SK-N-SH (cell line): ENCODE data around the gene G3BP2. TPM values are rescaled to one million over a fixed set of nuclear protein-coding genes. Genes with fewer than 3 reads are reported as not detected.

Source experiments
- CTCF ChIA-PET: fragments of 300-600, 350-600 bp; formaldehyde crosslinking; extraction: SDS; loops from one replicate; lab custom pipeline; 2021; lab: Yijun Ruan, JAX
- POLR2A ChIA-PET: fragments of 350-600 bp; sonication (Branson Sonifier 250); formaldehyde crosslinking; extraction: SDS; loops from one replicate; lab custom pipeline; 2020; ENCODE audit warnings: antibody characterized with exemption, inconsistent platforms; lab: Yijun Ruan, JAX
- DNase-seq: peaks from one replicate; pipeline ENCODE4 v3.0.0; 2012
- H2AFZ ChIP-seq: fragments of 200-600 bp; sonication (generic); 2 replicates; pipeline ENCODE4 v1.8.1; 2016; ENCODE audit warnings: antibody characterized with exemption, mild to moderate bottlenecking, low read depth
- H3F3A ChIP-seq: fragments of 200-600 bp; sonication (generic); replicated peaks from 2 replicates; pipeline ENCODE3; 2016; ENCODE audit warnings: antibody characterized with exemption, mild to moderate bottlenecking; ENCODE audit not compliant: insufficient read depth
- H3K27ac ChIP-seq, 2 experiments: fragments of 200-500 bp in 1 of 2; fragments of 200-600 bp in 1 of 2; sonication (Bioruptor generic) in 1 of 2; sonication (generic), shearing (Covaris generic) in 1 of 2; 2 replicates each; pipeline versions ENCODE4 v1.5.1 to v1.6.1; 2014 to 2016; ENCODE audit warnings: low read depth in 2 of 2, inconsistent platforms in 1 of 2, low read length in 1 of 2, mild to moderate bottlenecking in 1 of 2, mixed read lengths in 1 of 2
- H3K27me3 ChIP-seq: fragments of 200-600 bp; sonication (generic), shearing (Covaris generic); 2 replicates; pipeline ENCODE4 v1.6.1; 2016; ENCODE audit warnings: mixed run types; ENCODE audit not compliant: insufficient read depth
- H3K36me3 ChIP-seq, 2 experiments: fragments of 200-500 bp in 1 of 2; fragments of 200-600 bp in 1 of 2; sonication (Bioruptor generic) in 1 of 2; sonication (generic) in 1 of 2; replicated peaks in 1 of 2; 2 replicates each; pipeline versions ENCODE3 to v1.5.1; 2014 to 2016; ENCODE audit warnings: low read length in 1 of 2, mild to moderate bottlenecking in 1 of 2; ENCODE audit not compliant: insufficient read depth in 2 of 2, control insufficient read depth in 1 of 2
- H3K4me1 ChIP-seq, 2 experiments: fragments of 200-500 bp in 1 of 2; fragments of 200-600 bp in 1 of 2; sonication (Bioruptor generic) in 1 of 2; sonication (generic), shearing (Covaris generic) in 1 of 2; 2 replicates each; pipeline versions ENCODE4 v1.5.1 to v1.6.1; 2014 to 2016; ENCODE audit warnings: low read depth in 1 of 2, low read length in 1 of 2, mixed run types in 1 of 2; ENCODE audit not compliant: insufficient read depth in 2 of 2, control insufficient read depth in 1 of 2
- H3K4me2 ChIP-seq: fragments of 200-600 bp; sonication (generic), shearing (Covaris generic); 2 replicates; pipeline ENCODE4 v1.6.1; 2017; ENCODE audit warnings: mixed run types
- H3K4me3 ChIP-seq, 2 experiments: fragments of 200-500 bp in 1 of 2; fragments of 200-600 bp in 1 of 2; sonication (Bioruptor generic) in 1 of 2; sonication (generic), shearing (Covaris generic) in 1 of 2; 2 replicates each; pipeline versions ENCODE4 v1.5.1 to v1.8.1; 2014 to 2016; ENCODE audit warnings: low read depth in 2 of 2, inconsistent platforms in 1 of 2, low read length in 1 of 2, mild to moderate bottlenecking in 1 of 2, mixed read lengths in 1 of 2, moderate library complexity in 1 of 2
- H3K79me2 ChIP-seq: fragments of 200-600 bp; sonication (generic); 2 replicates; pipeline ENCODE4 v1.8.1; 2017; ENCODE audit warnings: mild to moderate bottlenecking; ENCODE audit not compliant: insufficient read depth
- H3K9ac ChIP-seq: fragments of 200-600 bp; sonication (generic); 2 replicates; pipeline ENCODE4 v1.6.1; 2017; ENCODE audit warnings: mixed run types
- H3K9me2 ChIP-seq: fragments of 200-600 bp; sonication (generic); 2 replicates; pipeline ENCODE4 v1.6.1; 2017; ENCODE audit warnings: mixed run types
- H3K9me3 ChIP-seq: fragments of 200-600 bp; sonication (generic); 2 replicates; pipeline ENCODE4 v1.6.1; 2017; ENCODE audit warnings: mixed run types, mild to moderate bottlenecking, moderate library complexity
- H4K20me1 ChIP-seq: fragments of 200-600 bp; sonication (generic); 2 replicates; pipeline ENCODE4 v1.6.1; 2017; ENCODE audit warnings: mild to moderate bottlenecking, mixed run types; ENCODE audit not compliant: insufficient read depth
- EP300 ChIP-seq, 2 experiments: IDR thresholded peaks; 2 replicates each; pipeline versions ENCODE4 v1.4.0 to v1.6.1; 2012; ENCODE audit warnings: borderline replicate concordance in 1 of 2, low read depth in 1 of 2, low read length in 1 of 2
- FOSL2 ChIP-seq: IDR thresholded peaks from 2 replicates; pipeline ENCODE4 v1.4.0; 2012; ENCODE audit warnings: low read depth, mild to moderate bottlenecking, moderate library complexity, borderline replicate concordance
- GATA2 ChIP-seq: sonication (generic); formaldehyde crosslinking; IDR thresholded peaks from 2 replicates; pipeline ENCODE4 v1.5.0; 2020; ENCODE audit warnings: mild to moderate bottlenecking, missing genetic modification reagents
- JUND ChIP-seq: IDR thresholded peaks from 2 replicates; pipeline ENCODE4 v1.4.0; 2012
- MXI1 ChIP-seq: IDR thresholded peaks from 2 replicates; pipeline ENCODE4 v1.6.1; 2012; ENCODE audit warnings: mild to moderate bottlenecking, low read depth, low read length, improper control_type of control experiment
- NRF1 ChIP-seq: IDR thresholded peaks from 2 replicates; pipeline ENCODE4 v1.6.1; 2012; ENCODE audit warnings: low read depth, mild to moderate bottlenecking, low read length
- PBX3 ChIP-seq: IDR thresholded peaks from 2 replicates; pipeline ENCODE4; 2012
- RAD21 ChIP-seq: IDR thresholded peaks from 2 replicates; pipeline ENCODE4 v1.6.1; 2012; ENCODE audit warnings: mild to moderate bottlenecking, low read length
- RCOR1 ChIP-seq: fragments of 150-350 bp; IDR thresholded peaks from 2 replicates; pipeline ENCODE4 v1.6.1; 2017; ENCODE audit warnings: antibody characterized with exemption, low read length
- REST ChIP-seq: IDR thresholded peaks from 2 replicates; pipeline ENCODE4 v1.6.1; 2012; ENCODE audit warnings: mild to moderate bottlenecking, low read depth, low read length, moderate library complexity
- TAF1 ChIP-seq: IDR thresholded peaks from 2 replicates; pipeline ENCODE4 v1.6.1; 2012; ENCODE audit warnings: low read depth, mild to moderate bottlenecking, low read length, moderate library complexity, borderline replicate concordance
- YY1 ChIP-seq: IDR thresholded peaks from 2 replicates; pipeline ENCODE4 v1.4.0; 2012; ENCODE audit warnings: low read depth, mild to moderate bottlenecking
- ZBTB33 ChIP-seq: IDR thresholded peaks from 2 replicates; pipeline ENCODE4 v1.4.0; 2012; ENCODE audit warnings: low read depth, borderline replicate concordance
- polyA plus RNA-seq, 3 experiments: library from polyadenylated mRNA; depleted of rRNA; stranded (reverse); fragments of >200 nt; gene quantifications; 2 replicates each; pipeline ENCODE4 v1.2.3, GENCODE V29; 2012
- TF ChIP-seq, protein P1 (sequence below): fragments of 200-600 bp; sonication (generic); IDR thresholded peaks from 2 replicates; pipeline ENCODE4 v1.6.1; 2017; ENCODE audit warnings: antibody characterized with exemption, mild to moderate bottlenecking, moderate library complexity

G3BP2 gene
- polyA plus RNA-seq, 1 of the 3 experiments (the other 2 are of a cell fraction) = 35.9 TPM

DNA sequence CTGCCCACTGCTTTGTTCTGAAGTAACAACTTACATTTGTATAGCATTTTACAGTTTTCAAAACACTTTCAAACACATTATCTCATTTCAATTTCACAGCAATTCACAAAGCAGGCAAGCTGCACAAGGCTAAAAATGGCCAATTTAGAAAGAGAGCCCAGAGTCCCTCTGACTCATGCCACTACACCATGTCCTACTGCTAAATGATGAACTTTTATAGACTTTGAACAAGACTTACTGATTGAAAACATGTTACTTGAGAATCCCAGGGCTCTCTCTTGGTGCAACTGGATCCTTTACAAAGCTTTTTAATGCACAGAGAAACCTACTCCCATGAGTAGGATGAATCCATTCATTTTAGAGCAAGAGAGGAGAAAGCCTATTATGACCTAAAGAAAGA is 5.8 kb upstream of the G3BP2 start:
- DNase-seq = no peak
- Histone ChIP-seq H3K9ac (no peak overlapping the region), H3K9me3 (no peaks in the 10 kb centered on the region), H3F3A (peaks cover 10% of the 10 kb centered on the region), H3K27ac (no peak overlapping the region), H3K4me1 (peaks cover 0 to 3% of the 10 kb centered on the region in 2 experiments; a peak in 2 of 4 replicates), H3K79me2 (no peaks in the 10 kb centered on the region), H2AFZ (no peak overlapping the region), H3K27me3 (no peaks in the 10 kb centered on the region), H4K20me1 (no peaks in the 10 kb centered on the region), H3K4me3 (no peak overlapping the region), H3K36me3 (no peaks in the 10 kb centered on the region)
- POLR2A ChIA-PET = no interaction called here
- CTCF ChIA-PET = interaction anchor here (0.7 kb wide), 1 partner anchor 42 kb away, joined by 4 read pairs; no protein-coding TSS in a partner anchor
- TF ChIP-seq GATA2 = no peak
- TF ChIP-seq RCOR1 = no peak
- no peak for TF ChIP-seq REST
- TF ChIP-seq EP300 (IDR thresholded peaks at IDR 0.05; ENCODE audit: borderline replicate concordance in 1 of 2, low read depth in 1 of 2, low read length in 1 of 2) = no peak
- TF ChIP-seq TAF1 = no peak
- TF ChIP-seq, protein P1, sequence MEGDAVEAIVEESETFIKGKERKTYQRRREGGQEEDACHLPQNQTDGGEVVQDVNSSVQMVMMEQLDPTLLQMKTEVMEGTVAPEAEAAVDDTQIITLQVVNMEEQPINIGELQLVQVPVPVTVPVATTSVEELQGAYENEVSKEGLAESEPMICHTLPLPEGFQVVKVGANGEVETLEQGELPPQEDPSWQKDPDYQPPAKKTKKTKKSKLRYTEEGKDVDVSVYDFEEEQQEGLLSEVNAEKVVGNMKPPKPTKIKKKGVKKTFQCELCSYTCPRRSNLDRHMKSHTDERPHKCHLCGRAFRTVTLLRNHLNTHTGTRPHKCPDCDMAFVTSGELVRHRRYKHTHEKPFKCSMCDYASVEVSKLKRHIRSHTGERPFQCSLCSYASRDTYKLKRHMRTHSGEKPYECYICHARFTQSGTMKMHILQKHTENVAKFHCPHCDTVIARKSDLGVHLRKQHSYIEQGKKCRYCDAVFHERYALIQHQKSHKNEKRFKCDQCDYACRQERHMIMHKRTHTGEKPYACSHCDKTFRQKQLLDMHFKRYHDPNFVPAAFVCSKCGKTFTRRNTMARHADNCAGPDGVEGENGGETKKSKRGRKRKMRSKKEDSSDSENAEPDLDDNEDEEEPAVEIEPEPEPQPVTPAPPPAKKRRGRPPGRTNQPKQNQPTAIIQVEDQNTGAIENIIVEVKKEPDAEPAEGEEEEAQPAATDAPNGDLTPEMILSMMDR = no peak
- no peak for TF ChIP-seq MXI1
- TF ChIP-seq JUND = no peak
- TF ChIP-seq, all 33 proteins: peak for 0
- H3K4me2 ChIP-seq = no peak overlapping the region
- H3K9me2 ChIP-seq = no peaks in the 10 kb centered on the region

DNA sequence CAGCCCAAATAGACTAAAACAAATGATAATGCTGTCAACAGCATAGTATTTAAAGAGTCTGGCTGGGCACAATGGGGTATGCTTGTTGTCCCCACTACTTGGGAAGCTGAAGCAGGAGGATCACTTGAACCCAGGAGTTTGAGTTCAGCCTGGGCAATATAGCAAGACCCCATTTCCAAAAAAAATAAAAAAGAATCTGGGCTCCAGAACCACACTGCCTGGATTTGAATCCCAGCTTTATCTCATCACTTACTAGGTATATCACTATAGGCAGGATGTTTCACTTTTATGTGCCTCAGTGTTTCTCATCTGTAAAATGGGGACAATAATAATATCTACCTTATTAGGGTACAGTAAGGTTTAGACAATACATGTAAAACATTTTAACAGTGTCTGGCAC is 5.3 kb upstream of the G3BP2 start:
- Histone ChIP-seq H2AFZ (no peak overlapping the region), H3K27me3 (no peaks in the 10 kb centered on the region), H3K4me3 (no peak overlapping the region), H3K36me3 (no peaks in the 10 kb centered on the region), H3F3A (peaks cover 15% of the 10 kb centered on the region), H3K9me2 (no peaks in the 10 kb centered on the region), H3K27ac (no peak overlapping the region), H3K79me2 (no peaks in the 10 kb centered on the region), H3K4me2 (no peak overlapping the region), H3K9ac (no peak overlapping the region), H4K20me1 (no peaks in the 10 kb centered on the region), H3K4me1 (peaks cover 0 to 5% of the 10 kb centered on the region in 2 experiments; a peak in 2 of 4 replicates), H3K9me3 (no peaks in the 10 kb centered on the region)
- ChIA-PET CTCF (interaction anchor here (0.7 kb wide), 1 partner anchor 43 kb away, joined by 4 read pairs; no protein-coding TSS in a partner anchor), POLR2A (interaction anchor here (0.7 kb wide), 1 partner anchor 17 kb away, joined by 3 read pairs; no protein-coding TSS in a partner anchor)
- no peak for DNase-seq
- no peak for TF ChIP-seq RAD21
- TF ChIP-seq, protein P1 = no peak
- no peak for TF ChIP-seq PBX3
- no peak for TF ChIP-seq YY1
- no peak for TF ChIP-seq EP300 (IDR thresholded peaks at IDR 0.05; ENCODE audit: borderline replicate concordance in 1 of 2, low read depth in 1 of 2, low read length in 1 of 2)
- TF ChIP-seq FOSL2 = no peak
- no peak for TF ChIP-seq NRF1
- TF ChIP-seq ZBTB33 = no peak
